Lower leg skin (tissue), 3 donors: Measurements from ENCODE around the gene ACO2.

Experiments
- CTCF ChIP-seq, 3 donors: fragments of 450-650 bp; IDR thresholded peaks; one replicate each; pipeline ENCODE4 v1.5.1; 2016; ENCODE audit warnings: antibody characterized with exemption in 3 of 3, mild to moderate bottlenecking in 3 of 3, moderate library complexity in 2 of 3
- POLR2A ChIP-seq, 2 donors: fragments of 450-650 bp; IDR thresholded peaks; one replicate each; pipeline ENCODE4 v1.6.1; 2016 to 2017; ENCODE audit warnings: antibody characterized with exemption in 2 of 2, mild to moderate bottlenecking in 1 of 2, moderate library complexity in 1 of 2

DNA sequence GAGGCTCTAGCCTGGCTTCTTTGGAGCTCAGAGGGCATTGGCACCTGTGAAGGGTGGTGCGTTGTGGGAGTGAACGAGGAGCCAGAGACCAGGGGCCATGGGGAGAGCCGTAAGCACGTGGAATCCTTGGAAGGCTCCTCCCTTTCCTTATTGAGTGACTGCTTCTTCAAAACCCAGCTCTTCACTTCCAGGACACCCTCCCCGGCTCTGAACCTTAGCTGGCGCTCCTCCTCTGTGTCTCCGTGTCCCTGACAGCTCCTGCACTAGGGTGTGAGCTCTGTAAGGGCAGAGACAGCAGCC, 49.1 kb downstream of the ACO2 start:
- no peak for TF ChIP-seq CTCF (IDR thresholded peaks at IDR 0.05)
- TF ChIP-seq POLR2A (IDR thresholded peaks at IDR 0.05) = no peak
